ENCODE measurements around the gene MAGEB5.

The MAGEB5 gene

DNA sequence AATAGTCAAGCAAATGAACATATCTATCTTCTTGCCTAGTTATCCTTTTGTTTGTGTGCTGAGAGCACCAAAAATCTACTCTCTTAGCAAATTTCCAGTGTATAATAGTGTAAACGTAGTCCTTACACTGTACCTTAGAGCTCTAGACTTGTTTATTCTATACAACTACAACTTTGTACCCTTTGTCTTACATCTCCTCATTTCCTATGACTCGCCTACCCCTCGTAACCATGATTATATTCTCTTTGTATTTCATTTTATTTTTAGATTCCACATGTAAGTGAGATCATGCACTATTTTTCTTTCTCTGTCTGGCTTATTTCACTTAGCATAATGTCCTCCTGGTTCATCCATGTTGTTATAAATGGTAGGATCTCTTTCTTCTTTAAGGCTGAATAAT is 37.6 kb downstream of the MAGEB5 start:
- H3K4me3 ChIP-seq (ENCODE audit: low read length), result no peak overlapping the region
- TF ChIP-seq, protein P1, sequence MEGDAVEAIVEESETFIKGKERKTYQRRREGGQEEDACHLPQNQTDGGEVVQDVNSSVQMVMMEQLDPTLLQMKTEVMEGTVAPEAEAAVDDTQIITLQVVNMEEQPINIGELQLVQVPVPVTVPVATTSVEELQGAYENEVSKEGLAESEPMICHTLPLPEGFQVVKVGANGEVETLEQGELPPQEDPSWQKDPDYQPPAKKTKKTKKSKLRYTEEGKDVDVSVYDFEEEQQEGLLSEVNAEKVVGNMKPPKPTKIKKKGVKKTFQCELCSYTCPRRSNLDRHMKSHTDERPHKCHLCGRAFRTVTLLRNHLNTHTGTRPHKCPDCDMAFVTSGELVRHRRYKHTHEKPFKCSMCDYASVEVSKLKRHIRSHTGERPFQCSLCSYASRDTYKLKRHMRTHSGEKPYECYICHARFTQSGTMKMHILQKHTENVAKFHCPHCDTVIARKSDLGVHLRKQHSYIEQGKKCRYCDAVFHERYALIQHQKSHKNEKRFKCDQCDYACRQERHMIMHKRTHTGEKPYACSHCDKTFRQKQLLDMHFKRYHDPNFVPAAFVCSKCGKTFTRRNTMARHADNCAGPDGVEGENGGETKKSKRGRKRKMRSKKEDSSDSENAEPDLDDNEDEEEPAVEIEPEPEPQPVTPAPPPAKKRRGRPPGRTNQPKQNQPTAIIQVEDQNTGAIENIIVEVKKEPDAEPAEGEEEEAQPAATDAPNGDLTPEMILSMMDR (conservative IDR thresholded peaks at IDR 0.05; ENCODE audit: low read length), result no peak
- DNase-seq (ENCODE audit: low read depth), result no peak

DNA sequence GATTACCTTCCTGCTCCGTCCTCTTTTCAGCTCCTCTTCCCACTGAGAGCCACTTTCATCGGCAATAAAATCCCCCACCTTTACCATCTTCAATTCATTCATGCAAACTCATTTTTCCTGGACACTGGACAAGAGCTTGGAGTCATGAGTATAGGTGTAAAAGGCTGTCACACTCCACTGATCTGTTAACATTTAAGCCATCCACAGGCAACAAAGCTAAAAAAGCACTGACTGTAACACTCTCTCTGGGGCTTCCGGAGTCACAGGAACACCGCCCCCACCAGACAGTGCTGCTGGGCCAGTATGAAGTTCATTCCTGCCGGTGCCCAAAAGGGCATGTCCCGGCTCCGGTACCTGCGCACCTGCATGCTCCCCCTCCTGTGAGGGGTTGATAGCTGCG is 38.5 kb downstream of the MAGEB5 start:
- no peak overlapping the region for H3K4me3 ChIP-seq (ENCODE audit: low read length)
- TF ChIP-seq, protein P1 (conservative IDR thresholded peaks at IDR 0.05; ENCODE audit: low read length), result no peak
- DNase-seq (ENCODE audit: low read depth), result no peak

DNA sequence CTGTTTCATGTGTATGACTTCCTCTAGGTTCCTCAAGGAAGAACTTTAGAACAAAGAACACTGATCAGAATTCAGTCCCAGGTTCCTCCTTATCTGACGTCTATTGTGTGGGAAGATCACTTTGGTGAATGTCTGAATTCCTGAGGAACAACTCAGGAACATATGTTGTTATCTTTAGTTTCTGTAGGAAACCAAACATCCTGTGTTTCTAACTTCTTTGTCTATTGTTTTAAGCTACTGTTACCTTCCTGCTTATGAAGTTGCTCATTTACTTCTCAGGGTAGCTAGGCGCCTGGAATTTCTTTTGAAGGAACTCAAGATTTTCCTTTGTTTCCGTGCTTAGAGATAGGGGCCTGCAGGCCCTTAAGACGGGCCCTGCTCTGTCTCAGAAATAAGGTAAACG is 46.2 kb downstream of the MAGEB5 start:
- no peak overlapping the region for H3K4me3 ChIP-seq (ENCODE audit: low read length)
- TF ChIP-seq, protein P1 (conservative IDR thresholded peaks at IDR 0.05; ENCODE audit: low read length), result no peak
- DNase-seq (ENCODE audit: low read depth), result no peak

Measured in AG10803 (cell line).